HEK293 (cell line): ENCODE results near the gene PANK4.
A peak's percentile ranks its signal among the peaks of the same experiment; 100 is the strongest.

ENCODE experiments used
- CTCF ChIA-PET: fragments of 350-600 bp; formaldehyde crosslinking; extraction: SDS; loops from one replicate; lab custom pipeline; 2021; ENCODE audit warnings: antibody characterized with exemption; lab: Yijun Ruan, JAX
- POLR2A ChIA-PET: fragments of 300-600 bp; formaldehyde crosslinking; extraction: SDS; loops from one replicate; lab custom pipeline; 2020; ENCODE audit warnings: antibody characterized with exemption, inconsistent platforms; lab: Yijun Ruan, JAX
- H3K27ac ChIP-seq: fragments of 200-500 bp; sonication (Bioruptor generic); 2 replicates; pipeline ENCODE4 v1.5.1; 2014; ENCODE audit warnings: low read depth, low read length, control low read depth, inconsistent platforms; ENCODE audit errors: extremely low read depth
- H3K36me3 ChIP-seq, 2 experiments: fragments of 200-500 bp in 1 of 2; sonication (Bioruptor generic) in 1 of 2; 1 replicate in 1 of 2; 2 replicates in 1 of 2; pipeline ENCODE4 v1.5.1; 2014 to 2017; ENCODE audit warnings: inconsistent platforms in 2 of 2, low read length in 2 of 2; ENCODE audit not compliant: control insufficient read depth in 2 of 2, insufficient read depth in 1 of 2
- H3K4me1 ChIP-seq: fragments of 200-500 bp; sonication (Bioruptor generic); 2 replicates; pipeline ENCODE4 v1.5.1; 2014; ENCODE audit warnings: mild to moderate bottlenecking, low read length, inconsistent platforms; ENCODE audit not compliant: control insufficient read depth, insufficient read depth
- H3K4me3 ChIP-seq: 2 replicates; pipeline ENCODE4 v1.5.1; 2011; ENCODE audit warnings: low read depth, mild to moderate bottlenecking, control low read depth, low read length, moderate library complexity
- H3K9me3 ChIP-seq: fragments of 200-500 bp; sonication (Bioruptor generic); 2 replicates; pipeline ENCODE4 v1.5.1; 2014; ENCODE audit warnings: low read depth, low read length, inconsistent platforms; ENCODE audit not compliant: control insufficient read depth, insufficient read depth
- CTCF ChIP-seq: fragments of 450-650 bp; formaldehyde crosslinking; IDR thresholded peaks from 2 replicates; pipeline ENCODE4 v1.5.1; 2016; ENCODE audit warnings: missing biosample characterization, missing genetic modification characterization
- EGR2 ChIP-seq: fragments of 450-650 bp; formaldehyde crosslinking; IDR thresholded peaks from 2 replicates; pipeline ENCODE4 v1.5.1; 2016; ENCODE audit warnings: low read depth, missing biosample characterization, missing genetic modification characterization
- GLIS1 ChIP-seq: fragments of 450-650 bp; formaldehyde crosslinking; IDR thresholded peaks from 2 replicates; pipeline ENCODE4 v1.5.1; 2016; ENCODE audit warnings: missing biosample characterization, missing genetic modification characterization
- GLIS2 ChIP-seq: fragments of 450-650 bp; formaldehyde crosslinking; IDR thresholded peaks from 2 replicates; pipeline ENCODE4 v1.5.1; 2016; ENCODE audit warnings: missing biosample characterization, missing genetic modification characterization
- SCRT2 ChIP-seq: fragments of 450-650 bp; formaldehyde crosslinking; IDR thresholded peaks from 2 replicates; pipeline ENCODE4 v1.5.1; 2016; ENCODE audit warnings: missing biosample characterization, missing genetic modification characterization
- YY1 ChIP-seq: fragments of 450-650 bp; formaldehyde crosslinking; IDR thresholded peaks from 2 replicates; pipeline ENCODE4 v1.5.1; 2018; ENCODE audit warnings: missing biosample characterization, missing genetic modification characterization
- ZIC2 ChIP-seq: fragments of 450-650 bp; formaldehyde crosslinking; IDR thresholded peaks from 2 replicates; pipeline ENCODE4 v1.5.1; 2016; ENCODE audit warnings: missing biosample characterization, missing genetic modification characterization
- ZNF184 ChIP-seq: fragments of 450-650 bp; IDR thresholded peaks from 2 replicates; pipeline ENCODE4 v1.5.1; 2018; ENCODE audit warnings: missing biosample characterization, mild to moderate bottlenecking, missing genetic modification characterization
- ZNF202 ChIP-seq: fragments of 450-650 bp; formaldehyde crosslinking; IDR thresholded peaks from 2 replicates; pipeline ENCODE4 v1.5.1; 2016; ENCODE audit warnings: missing biosample characterization, missing genetic modification characterization, borderline replicate concordance
- ZNF37A ChIP-seq: fragments of 450-650 bp; IDR thresholded peaks from 2 replicates; pipeline ENCODE4 v1.5.1; 2018; ENCODE audit warnings: missing biosample characterization, missing genetic modification characterization
- ZNF416 ChIP-seq: fragments of 450-650 bp; formaldehyde crosslinking; IDR thresholded peaks from 2 replicates; pipeline ENCODE4 v1.5.1; 2016; ENCODE audit warnings: missing biosample characterization, missing genetic modification characterization
- ZNF521 ChIP-seq: fragments of 450-650 bp; formaldehyde crosslinking; IDR thresholded peaks from 2 replicates; pipeline ENCODE4 v1.5.1; 2017; ENCODE audit warnings: missing biosample characterization, mild to moderate bottlenecking, missing genetic modification characterization
- ZNF555 ChIP-seq: fragments of 450-650 bp; formaldehyde crosslinking; conservative IDR thresholded peaks from 2 replicates; pipeline ENCODE4 v1.5.1; 2017; ENCODE audit warnings: missing biosample characterization, mild to moderate bottlenecking, missing genetic modification characterization, inconsistent platforms
- ZNF658 ChIP-seq: fragments of 450-650 bp; formaldehyde crosslinking; IDR thresholded peaks from 2 replicates; pipeline ENCODE4; 2016; ENCODE audit warnings: missing biosample characterization, missing genetic modification characterization
- ZNF701 ChIP-seq: fragments of 450-650 bp; formaldehyde crosslinking; IDR thresholded peaks from 2 replicates; pipeline ENCODE4 v1.5.1; 2016; ENCODE audit warnings: missing biosample characterization, missing genetic modification characterization
- ZNF747 ChIP-seq: fragments of 450-650 bp; formaldehyde crosslinking; IDR thresholded peaks from 2 replicates; pipeline ENCODE4 v1.5.1; 2016; ENCODE audit warnings: missing biosample characterization, missing genetic modification characterization
- ZNF768 ChIP-seq: fragments of 450-650 bp; formaldehyde crosslinking; IDR thresholded peaks from 2 replicates; pipeline ENCODE4 v1.5.1; 2018; ENCODE audit warnings: missing biosample characterization, mild to moderate bottlenecking, missing genetic modification characterization
- ZNF776 ChIP-seq: fragments of 450-650 bp; formaldehyde crosslinking; IDR thresholded peaks from 2 replicates; pipeline ENCODE4 v1.5.0; 2017; ENCODE audit warnings: missing biosample characterization, missing genetic modification characterization, borderline replicate concordance
- TF ChIP-seq, protein P1 (sequence below): fragments of 450-650 bp; formaldehyde crosslinking; IDR thresholded peaks from 2 replicates; pipeline ENCODE4 v1.5.1; 2016; ENCODE audit warnings: missing biosample characterization, missing genetic modification characterization
- TF ChIP-seq, protein P2 (sequence below): fragments of 450-650 bp; formaldehyde crosslinking; IDR thresholded peaks from 2 replicates; pipeline ENCODE4 v1.5.1; 2016; ENCODE audit warnings: missing biosample characterization, missing genetic modification characterization
- TF ChIP-seq, protein P3 (sequence below): fragments of 450-650 bp; formaldehyde crosslinking; IDR thresholded peaks from 2 replicates; pipeline ENCODE4 v1.5.1; 2017; ENCODE audit warnings: missing biosample characterization, missing genetic modification characterization
- TF ChIP-seq, protein P4 (sequence below): fragments of 450-650 bp; formaldehyde crosslinking; IDR thresholded peaks from 2 replicates; pipeline ENCODE4 v1.5.1; 2016; ENCODE audit warnings: missing biosample characterization, missing genetic modification characterization, borderline replicate concordance

The PANK4 gene

DNA sequence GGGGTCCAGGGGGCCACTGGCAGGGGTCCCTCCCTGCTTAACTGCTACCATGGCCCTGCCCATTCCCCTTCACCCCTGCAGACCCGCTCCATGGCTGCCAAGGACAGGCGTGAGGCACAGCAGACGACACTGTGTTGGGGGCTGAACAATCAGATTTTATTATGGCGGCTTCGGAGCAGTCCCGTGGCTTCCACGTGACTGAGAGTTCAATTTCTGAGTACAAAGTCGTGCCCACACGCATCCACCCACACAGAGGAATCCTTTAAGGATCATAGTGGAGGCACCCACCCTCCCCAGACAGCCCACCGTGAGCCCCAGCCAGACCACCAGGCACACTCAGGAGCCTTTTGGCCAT, 2.2 kb upstream of the PANK4 start (continued):
- TF ChIP-seq SCRT2 (tag by site-specific recombination), result no peak

GRCh38 chr1:2528016-2528415, 1.6 kb upstream of the PANK4 start:
- CTCF ChIA-PET, result no interaction called here
- no peak overlapping the region for H3K4me3 ChIP-seq
- POLR2A ChIA-PET, result no interaction called here
- peaks cover 0 to 11% of the 10 kb centered on the region in 2 experiments; a peak in 1 of 3 replicates for H3K36me3 ChIP-seq
- TF ChIP-seq ZNF658 (tag by site-specific recombination) (no peak), ZNF555 (tag by site-specific recombination) (no peak), ZNF747 (no peak)
- TF ChIP-seq, protein P1, sequence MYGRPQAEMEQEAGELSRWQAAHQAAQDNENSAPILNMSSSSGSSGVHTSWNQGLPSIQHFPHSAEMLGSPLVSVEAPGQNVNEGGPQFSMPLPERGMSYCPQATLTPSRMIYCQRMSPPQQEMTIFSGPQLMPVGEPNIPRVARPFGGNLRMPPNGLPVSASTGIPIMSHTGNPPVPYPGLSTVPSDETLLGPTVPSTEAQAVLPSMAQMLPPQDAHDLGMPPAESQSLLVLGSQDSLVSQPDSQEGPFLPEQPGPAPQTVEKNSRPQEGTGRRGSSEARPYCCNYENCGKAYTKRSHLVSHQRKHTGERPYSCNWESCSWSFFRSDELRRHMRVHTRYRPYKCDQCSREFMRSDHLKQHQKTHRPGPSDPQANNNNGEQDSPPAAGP (tag by site-specific recombination), result no peak
- H3K4me1 ChIP-seq, result peaks cover 23% of the 10 kb centered on the region
- no peaks in the 10 kb centered on the region for H3K9me3 ChIP-seq
- no peak overlapping the region for H3K27ac ChIP-seq

DNA sequence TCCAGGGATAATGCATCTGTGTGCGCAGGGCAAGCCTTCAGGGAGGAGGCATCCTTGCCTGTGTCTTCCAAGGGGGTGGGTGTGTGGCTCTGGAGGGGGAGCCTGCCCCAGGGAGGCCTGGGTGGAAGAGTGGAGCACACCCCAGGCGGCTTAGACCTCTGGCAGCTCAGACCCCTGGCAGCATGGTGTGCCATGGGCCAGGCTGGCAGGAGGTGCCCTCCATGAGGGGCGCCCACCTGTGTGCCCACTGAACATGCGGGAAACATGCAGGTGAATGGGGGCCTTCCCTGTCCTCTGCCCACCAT, 1.1 kb upstream of the PANK4 start:
- peak; percentile 52; the same call in 1 of the 2 replicates for TF ChIP-seq GLIS1 (tag by site-specific recombination)
- TF ChIP-seq ZNF768 (tag by site-specific recombination), result no peak
- TF ChIP-seq ZIC2, result peak; percentile 57
- TF ChIP-seq, protein P2, sequence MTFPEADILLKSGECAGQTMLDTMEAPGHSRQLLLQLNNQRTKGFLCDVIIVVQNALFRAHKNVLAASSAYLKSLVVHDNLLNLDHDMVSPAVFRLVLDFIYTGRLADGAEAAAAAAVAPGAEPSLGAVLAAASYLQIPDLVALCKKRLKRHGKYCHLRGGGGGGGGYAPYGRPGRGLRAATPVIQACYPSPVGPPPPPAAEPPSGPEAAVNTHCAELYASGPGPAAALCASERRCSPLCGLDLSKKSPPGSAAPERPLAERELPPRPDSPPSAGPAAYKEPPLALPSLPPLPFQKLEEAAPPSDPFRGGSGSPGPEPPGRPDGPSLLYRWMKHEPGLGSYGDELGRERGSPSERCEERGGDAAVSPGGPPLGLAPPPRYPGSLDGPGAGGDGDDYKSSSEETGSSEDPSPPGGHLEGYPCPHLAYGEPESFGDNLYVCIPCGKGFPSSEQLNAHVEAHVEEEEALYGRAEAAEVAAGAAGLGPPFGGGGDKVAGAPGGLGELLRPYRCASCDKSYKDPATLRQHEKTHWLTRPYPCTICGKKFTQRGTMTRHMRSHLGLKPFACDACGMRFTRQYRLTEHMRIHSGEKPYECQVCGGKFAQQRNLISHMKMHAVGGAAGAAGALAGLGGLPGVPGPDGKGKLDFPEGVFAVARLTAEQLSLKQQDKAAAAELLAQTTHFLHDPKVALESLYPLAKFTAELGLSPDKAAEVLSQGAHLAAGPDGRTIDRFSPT (tag by site-specific recombination), result peak; percentile 60
- no peak for TF ChIP-seq ZNF37A (tag by site-specific recombination)
- TF ChIP-seq ZNF184 (tag by site-specific recombination), result no peak
- TF ChIP-seq YY1 (tag by site-specific recombination), result no peak
- TF ChIP-seq, protein P3, sequence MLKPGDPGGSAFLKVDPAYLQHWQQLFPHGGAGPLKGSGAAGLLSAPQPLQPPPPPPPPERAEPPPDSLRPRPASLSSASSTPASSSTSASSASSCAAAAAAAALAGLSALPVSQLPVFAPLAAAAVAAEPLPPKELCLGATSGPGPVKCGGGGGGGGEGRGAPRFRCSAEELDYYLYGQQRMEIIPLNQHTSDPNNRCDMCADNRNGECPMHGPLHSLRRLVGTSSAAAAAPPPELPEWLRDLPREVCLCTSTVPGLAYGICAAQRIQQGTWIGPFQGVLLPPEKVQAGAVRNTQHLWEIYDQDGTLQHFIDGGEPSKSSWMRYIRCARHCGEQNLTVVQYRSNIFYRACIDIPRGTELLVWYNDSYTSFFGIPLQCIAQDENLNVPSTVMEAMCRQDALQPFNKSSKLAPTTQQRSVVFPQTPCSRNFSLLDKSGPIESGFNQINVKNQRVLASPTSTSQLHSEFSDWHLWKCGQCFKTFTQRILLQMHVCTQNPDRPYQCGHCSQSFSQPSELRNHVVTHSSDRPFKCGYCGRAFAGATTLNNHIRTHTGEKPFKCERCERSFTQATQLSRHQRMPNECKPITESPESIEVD (tag by site-specific recombination), result no peak
- H3K36me3 ChIP-seq, result peaks cover 0 to 16% of the 10 kb centered on the region in 2 experiments; a peak in 1 of 3 replicates
- H3K9me3 ChIP-seq, result no peaks in the 10 kb centered on the region
- H3K27ac ChIP-seq, result no peak overlapping the region
- H3K4me1 ChIP-seq, result peaks cover 23% of the 10 kb centered on the region
- no peak overlapping the region for H3K4me3 ChIP-seq
- CTCF ChIA-PET, result no interaction called here
- POLR2A ChIA-PET, result interaction anchor here (1.4 to 2.2 kb wide), 2 partner anchors 7 to 20 kb away, joined by 4 to 16 read pairs; no protein-coding TSS in a partner anchor

GRCh38 chr1:2526824-2527555, 594 bp upstream of the PANK4 start:
- Histone ChIP-seq H3K36me3 (peaks cover 0 to 21% of the 10 kb centered on the region in 2 experiments; a peak in 1 of 3 replicates), H3K4me1 (peaks cover 23% of the 10 kb centered on the region), H3K27ac (no peak overlapping the region), H3K4me3 (peak overlapping the region; percentile 15), H3K9me3 (no peaks in the 10 kb centered on the region)
- CTCF ChIA-PET, result no interaction called here
- POLR2A ChIA-PET, result interaction anchor here (1.0 to 2.7 kb wide), 13 partner anchors 8 to 135 kb away, joined by 3 to 33 read pairs (median 5); partner anchors contain the start of genes MORN1 and RER1
- TF ChIP-seq, protein P4, sequence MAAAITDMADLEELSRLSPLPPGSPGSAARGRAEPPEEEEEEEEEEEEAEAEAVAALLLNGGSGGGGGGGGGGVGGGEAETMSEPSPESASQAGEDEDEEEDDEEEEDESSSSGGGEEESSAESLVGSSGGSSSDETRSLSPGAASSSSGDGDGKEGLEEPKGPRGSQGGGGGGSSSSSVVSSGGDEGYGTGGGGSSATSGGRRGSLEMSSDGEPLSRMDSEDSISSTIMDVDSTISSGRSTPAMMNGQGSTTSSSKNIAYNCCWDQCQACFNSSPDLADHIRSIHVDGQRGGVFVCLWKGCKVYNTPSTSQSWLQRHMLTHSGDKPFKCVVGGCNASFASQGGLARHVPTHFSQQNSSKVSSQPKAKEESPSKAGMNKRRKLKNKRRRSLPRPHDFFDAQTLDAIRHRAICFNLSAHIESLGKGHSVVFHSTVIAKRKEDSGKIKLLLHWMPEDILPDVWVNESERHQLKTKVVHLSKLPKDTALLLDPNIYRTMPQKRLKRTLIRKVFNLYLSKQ (tag by site-specific recombination), result no peak
- TF ChIP-seq ZNF202 (tag by site-specific recombination) (no peak), ZNF416 (no peak), GLIS2 (tag by site-specific recombination) (peak; percentile 71), ZNF701 (tag by site-specific recombination) (no peak), CTCF (tag by site-specific recombination) (no peak), ZNF776 (no peak), EGR2 (tag by site-specific recombination) (peak; percentile 72), ZNF521 (no peak)
